PC-9 (cell line): Measurements from ENCODE around the gene TCF3.
"Not testable (repeated sequence)": the region's sequence is repeated elsewhere in the genome, so short reads cannot be mapped to it uniquely, and the experiment has no call there.

Experiments used
- CTCF ChIP-seq: fragments of 200-600 bp; sonication (generic); conservative IDR thresholded peaks from 2 replicates; pipeline ENCODE4 v1.6.1; 2017; ENCODE audit warnings: mixed run types, antibody characterized with exemption, mild to moderate bottlenecking, moderate library complexity
- EZH2 ChIP-seq: fragments of 200-600 bp; sonication (generic); IDR thresholded peaks from 2 replicates; pipeline ENCODE4 v1.8.0; 2017; ENCODE audit warnings: antibody characterized with exemption, low read depth

GRCh38 chr19:1695481-1695880 lies 43.1 kb upstream of the TCF3 start:
- TF ChIP-seq CTCF, EZH2: not testable (repeated sequence)
